ENCODE measurements around the gene TTC39B.

- TF ChIP-seq ZFX (IDR thresholded peaks at IDR 0.05) (no peak), CTCF (IDR thresholded peaks at IDR 0.05 in 2 of 3, conservative IDR thresholded peaks at IDR 0.05 in 1 of 3; ENCODE audit: borderline replicate concordance in 1 of 3, insufficient read depth in 1 of 3, low read depth in 2 of 3, low read length in 2 of 3) (no peak), EZH2 (IDR thresholded peaks at IDR 0.05) (no peak)
Measured at GRCh38 chr9:15182101-15182551, 124.9 kb downstream of the TTC39B start.
